Pons (tissue), 1 donor: Measurements from ENCODE around the gene ABCC3.
A peak's percentile ranks its signal among the peaks of the same experiment; 100 is the strongest.
"Not testable (repeated sequence)": the region's sequence is repeated elsewhere in the genome, so short reads cannot be mapped to it uniquely, and the experiment has no call there.

Experiments
- DNase-seq: peaks from one replicate; pipeline ENCODE4 v3.0.0-alpha.2; 2016; ENCODE audit warnings: low spot score

ABCC3 gene

GRCh38 chr17:50707289-50708049 is 72.8 kb downstream of the ABCC3 start, which contains the start of gene ANKRD40:
ANKRD40 (minus strand) TSS chr17:50707914; CDS start chr17:50707654, 260 bp downstream.
- DNase-seq, result peak; percentile 91

GRCh38 chr17:50708050-50709000 is 73.6 kb downstream of the ABCC3 start:
- DNase-seq, result peak; percentile 71

GRCh38 chr17:50709053-50709452 is 74.4 kb downstream of the ABCC3 start:
- DNase-seq, result not testable (repeated sequence)

- DNase-seq, result no peak
Measured at GRCh38 chr17:50710025-50710424, 75.3 kb downstream of the ABCC3 start.

GRCh38 chr17:50710650-50711049 is 76.0 kb downstream of the ABCC3 start:
- no peak for DNase-seq

- no peak for DNase-seq
Measured at GRCh38 chr17:50712641-50713040, 78.0 kb downstream of the ABCC3 start.

- no peak for DNase-seq
Measured at GRCh38 chr17:50715471-50715870, 80.8 kb downstream of the ABCC3 start.

- DNase-seq, result peak; percentile 91
Measured at GRCh38 chr17:50719144-50719923, 84.7 kb downstream of the ABCC3 start, which contains the start of gene LUC7L3. LUC7L3 (plus strand) TSS chr17:50719603; CDS start chr17:50719733, 130 bp downstream.

GRCh38 chr17:50719924-50720794 is 85.5 kb downstream of the ABCC3 start:
- DNase-seq, result peak; percentile 51

GRCh38 chr17:50721194-50722010 is 86.7 kb downstream of the ABCC3 start:
- DNase-seq, result no peak

- no peak for DNase-seq
Measured at GRCh38 chr17:50722746-50723145, 88.1 kb downstream of the ABCC3 start.

GRCh38 chr17:50724622-50725021 is 89.9 kb downstream of the ABCC3 start:
- DNase-seq, result not testable (repeated sequence)

GRCh38 chr17:50725769-50726655 is 91.3 kb downstream of the ABCC3 start:
- DNase-seq, result no peak

- DNase-seq, result no peak
Measured at GRCh38 chr17:50728112-50728429, 93.4 kb downstream of the ABCC3 start.

GRCh38 chr17:50728881-50729765 is 94.4 kb downstream of the ABCC3 start:
- DNase-seq, result no peak

- DNase-seq, result no peak
Measured at GRCh38 chr17:50731575-50732460, 97.1 kb downstream of the ABCC3 start.

GRCh38 chr17:50735287-50735686 is 100.6 kb downstream of the ABCC3 start:
- DNase-seq, result no peak
